Neutrophil (primary cell): ENCODE data around the gene LRRFIP1.

Experiments
- H3K27ac ChIP-seq: fragments of 200-600 bp; sonication (generic); 2 replicates; pipeline ENCODE4 v1.5.1; 2016; ENCODE audit warnings: mild to moderate bottlenecking, moderate library complexity
- H3K27me3 ChIP-seq: fragments of 200-600 bp; sonication (generic); 2 replicates; pipeline ENCODE4 v1.6.0; 2016; ENCODE audit warnings: mild to moderate bottlenecking
- H3K36me3 ChIP-seq: fragments of 200-600 bp; sonication (generic); 2 replicates; pipeline ENCODE4 v1.5.1; 2017
- H3K4me1 ChIP-seq, 2 experiments: fragments of 200-600 bp in 1 of 2; sonication (generic) in 1 of 2; 1 replicate in 1 of 2; 2 replicates in 1 of 2; pipeline versions ENCODE4 v1.5.1 to v1.6.1; 2013 to 2016; ENCODE audit warnings: low read depth in 1 of 2, low read length in 1 of 2, mild to moderate bottlenecking in 1 of 2, moderate library complexity in 1 of 2; ENCODE audit not compliant: control insufficient read depth in 1 of 2, insufficient read depth in 1 of 2
- H3K4me3 ChIP-seq, 2 experiments: fragments of 200-600 bp in 1 of 2; sonication (generic) in 1 of 2; 1 replicate in 1 of 2; 2 replicates in 1 of 2; pipeline ENCODE4 v1.5.1; 2013 to 2016; ENCODE audit warnings: low read depth in 1 of 2, low read length in 1 of 2, mild to moderate bottlenecking in 1 of 2, moderate library complexity in 1 of 2
- H3K9me3 ChIP-seq: fragments of 200-600 bp; sonication (generic); 2 replicates; pipeline ENCODE4 v1.5.1; 2016
- TF ChIP-seq, protein P1 (sequence below): fragments of 200-600 bp; sonication (generic); IDR thresholded peaks from 2 replicates; pipeline ENCODE4 v1.5.1; 2016; ENCODE audit warnings: antibody characterized with exemption

LRRFIP1 gene

DNA sequence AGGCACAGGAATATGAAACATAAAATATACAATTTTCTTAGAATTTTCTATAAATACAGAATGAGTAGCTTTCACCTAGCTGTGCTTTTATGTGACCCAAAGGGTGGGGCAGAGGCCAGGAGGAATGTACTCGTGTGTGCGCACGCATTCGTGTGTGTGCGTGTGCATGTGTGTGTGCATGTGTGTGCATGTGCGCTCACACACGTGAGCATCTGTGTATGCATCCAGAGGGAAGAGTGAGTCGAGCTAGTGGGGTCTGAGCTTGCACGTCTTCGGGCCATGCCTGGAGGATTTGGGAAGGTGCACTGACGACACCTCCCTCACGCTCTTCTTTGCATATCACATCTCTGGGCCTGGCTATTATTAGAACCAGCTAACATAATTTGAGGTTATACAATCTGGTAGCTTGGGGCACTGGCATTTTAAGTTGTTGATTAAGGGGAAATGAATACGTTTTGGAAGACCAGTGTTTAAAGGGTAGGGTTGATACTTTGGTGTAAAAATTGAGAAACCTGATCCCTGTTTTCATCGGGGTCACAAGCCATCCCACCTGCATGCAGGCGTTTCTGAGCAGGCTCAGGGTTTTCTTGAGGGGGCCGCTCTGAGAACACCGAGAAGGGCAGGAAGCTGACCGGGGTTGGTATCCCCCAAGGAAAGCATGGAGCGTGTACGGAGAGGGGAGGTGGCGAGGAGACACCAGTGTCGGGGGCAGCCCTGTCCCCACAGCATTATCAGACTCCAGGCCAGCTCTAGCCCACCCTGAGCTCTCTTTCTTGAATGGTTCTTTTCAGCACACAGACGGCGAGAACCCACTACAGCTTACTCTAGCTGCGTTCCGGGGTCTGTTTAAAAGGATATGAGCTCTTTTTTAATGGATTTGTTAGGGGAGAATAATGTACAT, 85.3 kb downstream of the LRRFIP1 start:
- Histone ChIP-seq H3K27me3 (no peaks in the 10 kb centered on the region), H3K27ac (no peak overlapping the region), H3K36me3 (peaks cover 53% of the 10 kb centered on the region), H3K9me3 (no peaks in the 10 kb centered on the region), H3K4me3 (no peak overlapping the region), H3K4me1 (peaks cover 28 to 35% of the 10 kb centered on the region in 2 experiments)
- TF ChIP-seq, protein P1, sequence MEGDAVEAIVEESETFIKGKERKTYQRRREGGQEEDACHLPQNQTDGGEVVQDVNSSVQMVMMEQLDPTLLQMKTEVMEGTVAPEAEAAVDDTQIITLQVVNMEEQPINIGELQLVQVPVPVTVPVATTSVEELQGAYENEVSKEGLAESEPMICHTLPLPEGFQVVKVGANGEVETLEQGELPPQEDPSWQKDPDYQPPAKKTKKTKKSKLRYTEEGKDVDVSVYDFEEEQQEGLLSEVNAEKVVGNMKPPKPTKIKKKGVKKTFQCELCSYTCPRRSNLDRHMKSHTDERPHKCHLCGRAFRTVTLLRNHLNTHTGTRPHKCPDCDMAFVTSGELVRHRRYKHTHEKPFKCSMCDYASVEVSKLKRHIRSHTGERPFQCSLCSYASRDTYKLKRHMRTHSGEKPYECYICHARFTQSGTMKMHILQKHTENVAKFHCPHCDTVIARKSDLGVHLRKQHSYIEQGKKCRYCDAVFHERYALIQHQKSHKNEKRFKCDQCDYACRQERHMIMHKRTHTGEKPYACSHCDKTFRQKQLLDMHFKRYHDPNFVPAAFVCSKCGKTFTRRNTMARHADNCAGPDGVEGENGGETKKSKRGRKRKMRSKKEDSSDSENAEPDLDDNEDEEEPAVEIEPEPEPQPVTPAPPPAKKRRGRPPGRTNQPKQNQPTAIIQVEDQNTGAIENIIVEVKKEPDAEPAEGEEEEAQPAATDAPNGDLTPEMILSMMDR: no peak

DNA sequence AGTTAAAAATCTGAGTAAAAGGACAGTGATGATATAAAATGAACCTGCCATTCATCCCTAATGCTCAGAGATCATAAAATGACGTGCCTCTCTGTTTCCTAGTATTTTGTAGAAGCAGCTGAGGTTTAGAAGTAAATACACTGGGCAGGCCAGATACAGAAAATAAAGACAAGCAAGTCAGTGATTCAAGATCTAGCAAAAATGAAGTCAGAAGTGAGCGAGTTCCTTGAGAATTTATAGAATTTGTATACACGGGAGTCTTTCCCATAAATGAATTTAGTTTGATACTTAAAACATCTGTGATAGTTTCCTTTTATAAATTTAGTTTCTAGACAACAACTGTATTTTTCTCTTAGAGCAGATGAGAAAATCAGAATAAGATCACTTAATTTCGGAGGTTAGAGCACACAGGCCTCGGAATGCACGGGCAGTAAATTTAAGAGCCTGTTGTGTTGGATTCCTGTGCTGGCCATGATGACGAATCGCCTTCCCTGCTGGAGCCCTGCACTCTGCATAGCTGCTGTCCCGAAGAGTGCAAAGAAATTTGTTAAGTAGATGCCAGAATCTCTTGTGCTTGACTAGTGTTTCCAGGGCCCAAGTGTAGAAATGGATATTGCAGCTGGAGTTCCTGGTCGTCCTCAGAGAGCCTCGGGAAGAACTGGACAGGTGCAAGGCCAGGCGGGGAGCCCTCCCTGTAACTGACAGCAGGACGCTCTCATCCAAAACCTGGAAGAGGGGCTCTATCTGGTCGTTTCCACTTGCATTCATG, 87.5 kb downstream of the LRRFIP1 start:
- Histone ChIP-seq H3K4me1 (peaks cover 31 to 40% of the 10 kb centered on the region in 2 experiments), H3K4me3 (no peak overlapping the region), H3K27ac (peak overlapping the region; percentile 70), H3K9me3 (no peaks in the 10 kb centered on the region), H3K27me3 (no peaks in the 10 kb centered on the region), H3K36me3 (peaks cover 46% of the 10 kb centered on the region)
- TF ChIP-seq, protein P1: no peak

DNA sequence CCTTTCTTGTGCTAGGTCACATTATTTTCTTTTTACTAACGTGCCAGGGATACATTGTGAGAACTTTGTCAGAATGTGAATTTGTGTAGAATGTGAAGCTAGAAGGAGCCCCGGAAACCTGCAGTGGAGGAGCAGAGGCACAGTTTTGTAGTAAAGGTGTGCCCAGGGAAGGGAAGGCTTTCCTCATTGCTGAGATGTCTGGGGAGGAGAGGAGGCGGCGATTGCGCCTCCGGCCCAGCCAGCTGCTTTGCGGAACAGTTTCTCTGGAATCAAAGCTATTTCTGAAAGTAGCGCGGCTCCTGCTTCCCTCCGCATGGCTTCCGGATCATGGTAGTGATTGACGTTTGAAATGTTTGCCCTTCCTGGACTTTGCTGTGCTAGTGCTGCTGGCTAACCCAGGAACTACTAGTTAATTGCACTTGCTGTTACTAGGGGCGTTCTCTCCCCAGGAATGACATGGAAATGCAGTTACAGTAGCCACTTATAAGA, 88.1 kb downstream of the LRRFIP1 start:
- H3K9me3 ChIP-seq: no peaks in the 10 kb centered on the region
- peaks cover 31 to 40% of the 10 kb centered on the region in 2 experiments for H3K4me1 ChIP-seq
- no peak overlapping the region for H3K4me3 ChIP-seq
- no peaks in the 10 kb centered on the region for H3K27me3 ChIP-seq
- peak overlapping the region; percentile 70 for H3K27ac ChIP-seq
- TF ChIP-seq, protein P1: no peak
- H3K36me3 ChIP-seq: peaks cover 43% of the 10 kb centered on the region

DNA sequence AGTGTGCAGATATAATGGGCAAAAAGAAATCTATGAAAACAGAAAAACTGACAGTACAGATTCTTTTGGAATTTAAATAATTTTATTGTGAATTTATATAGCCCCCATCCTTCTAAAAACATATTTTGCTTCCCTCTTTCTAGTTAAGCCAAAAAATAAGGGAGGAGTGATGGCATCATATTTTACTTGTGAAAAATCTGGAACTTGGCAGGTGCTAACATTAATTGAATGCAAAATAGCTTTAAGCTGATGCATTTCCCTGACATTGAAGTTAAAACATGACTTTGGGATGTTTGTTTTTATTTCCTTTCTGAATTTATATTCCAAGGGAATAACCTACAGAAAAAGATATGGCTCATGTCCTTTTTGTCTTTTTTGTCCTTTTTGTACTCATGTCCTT, 88.6 kb downstream of the LRRFIP1 start:
- no peaks in the 10 kb centered on the region for H3K27me3 ChIP-seq
- TF ChIP-seq, protein P1: no peak
- H3K4me1 ChIP-seq: peaks cover 31 to 40% of the 10 kb centered on the region in 2 experiments
- H3K9me3 ChIP-seq: no peaks in the 10 kb centered on the region
- peak overlapping the region; percentile 70 for H3K27ac ChIP-seq
- no peak overlapping the region for H3K4me3 ChIP-seq
- peaks cover 43% of the 10 kb centered on the region for H3K36me3 ChIP-seq

DNA sequence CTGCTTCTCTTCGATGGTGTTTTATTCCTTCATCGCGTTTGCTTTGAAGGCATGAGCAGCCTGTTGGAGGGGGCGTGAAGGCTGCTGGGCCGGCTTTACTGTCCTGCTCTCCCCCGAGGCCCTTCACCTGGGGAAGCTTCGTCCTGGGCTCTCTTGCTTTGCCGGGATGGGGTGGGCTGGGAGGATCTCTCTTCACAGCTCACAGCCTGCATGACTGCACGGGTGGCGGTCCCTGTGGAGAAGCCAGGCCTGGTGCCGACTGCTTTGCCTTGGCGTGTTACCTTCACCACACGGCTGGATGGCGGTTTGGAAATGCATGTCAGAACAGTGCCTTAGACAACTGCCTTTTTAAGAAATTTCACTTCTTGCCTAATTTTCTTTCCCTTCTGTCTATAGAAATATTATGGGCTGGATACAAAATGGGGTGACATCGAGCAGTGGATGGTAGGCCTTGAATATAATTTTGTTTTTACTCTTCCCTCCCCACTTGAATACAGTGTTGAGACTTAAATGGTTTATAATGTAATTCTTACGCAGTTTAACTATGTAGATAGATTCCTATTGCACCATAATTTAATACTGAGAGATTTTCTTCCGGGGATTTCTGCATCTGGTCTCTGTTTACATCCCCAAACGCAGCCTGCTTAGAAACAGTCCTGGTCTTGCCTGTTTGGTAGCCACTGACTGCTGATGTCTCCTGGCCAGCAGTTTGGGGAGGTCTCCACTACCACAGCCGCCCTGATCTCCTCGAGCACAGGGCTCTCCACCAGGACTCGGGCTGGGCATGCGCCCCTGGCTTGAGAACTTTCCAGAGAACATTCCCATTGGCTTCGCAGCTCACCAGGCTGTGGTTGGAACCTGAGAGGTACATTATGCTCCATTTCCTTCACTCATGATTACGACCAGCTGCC, 90.2 kb downstream of the LRRFIP1 start:
- H3K4me1 ChIP-seq: peaks cover 31 to 40% of the 10 kb centered on the region in 2 experiments
- H3K9me3 ChIP-seq: no peaks in the 10 kb centered on the region
- H3K4me3 ChIP-seq: no peak overlapping the region
- TF ChIP-seq, protein P1: no peak
- H3K27ac ChIP-seq: peak overlapping the region; percentile 70
- no peaks in the 10 kb centered on the region for H3K27me3 ChIP-seq
- H3K36me3 ChIP-seq: peaks cover 31% of the 10 kb centered on the region
